PC-9 (cell line): Measurements from ENCODE around the gene SLC16A2.

Experiments
- CTCF ChIP-seq: fragments of 200-600 bp; sonication (generic); conservative IDR thresholded peaks from 2 replicates; pipeline ENCODE4 v1.6.1; 2017; ENCODE audit warnings: mixed run types, antibody characterized with exemption, mild to moderate bottlenecking, moderate library complexity
- EZH2 ChIP-seq: fragments of 200-600 bp; sonication (generic); IDR thresholded peaks from 2 replicates; pipeline ENCODE4 v1.8.0; 2017; ENCODE audit warnings: antibody characterized with exemption, low read depth

GRCh38 chrX:74419864-74420195 lies 1.5 kb upstream of the SLC16A2 start:
- no peak for TF ChIP-seq CTCF
- TF ChIP-seq EZH2: no peak
